T-helper 1 cell treated with Interleukin-12 subunit alpha and Interleukin-12 subunit beta and Interleukin-4 antibody, amounts not matched to agents 30 ng/mL and 1 ng/mL, for 36 hours (primary cell): ENCODE measurements around the gene ABHD2. TPM values are rescaled to one million over a fixed set of nuclear protein-coding genes. Genes with fewer than 3 reads are reported as not detected.

Source experiments
- intact Hi-C: fragments of 100-400 bp; cut with micrococcal nuclease; formaldehyde crosslinking; loops from one replicate; pipeline ENCODE4 v1.15.1; 2024
- total RNA-seq: library from RNA; stranded (reverse); gene quantifications from 2 replicates; pipeline ENCODE4 v1.2.3, GENCODE V29; 2022

ABHD2 gene
- total RNA-seq, 1 donor from 2014 or later, result 65.0 TPM

DNA sequence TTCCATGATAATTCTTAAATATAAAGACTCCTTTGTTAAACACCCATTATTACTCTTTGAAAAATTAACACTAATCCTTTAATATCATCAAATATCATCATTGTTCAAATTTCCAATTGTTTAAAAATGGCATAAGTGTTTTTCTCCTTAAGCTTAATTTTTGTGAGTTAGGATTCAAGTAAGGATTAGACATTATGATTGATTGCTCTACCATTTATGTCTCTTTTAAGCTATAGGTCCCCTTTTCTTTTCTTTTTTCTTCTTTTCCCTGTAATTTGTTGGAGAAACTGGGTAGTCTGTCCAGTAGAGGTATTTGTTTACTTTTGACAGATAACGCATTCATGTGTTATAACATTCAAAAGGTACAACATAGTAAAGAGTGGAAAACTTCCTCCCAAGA lies 9.1 kb downstream of the ABHD2 start:
- intact Hi-C loops, result no loop called here

GRCh38 chr15:89098281-89098680 lies 10.0 kb downstream of the ABHD2 start:
- intact Hi-C loops, result no loop called here

DNA sequence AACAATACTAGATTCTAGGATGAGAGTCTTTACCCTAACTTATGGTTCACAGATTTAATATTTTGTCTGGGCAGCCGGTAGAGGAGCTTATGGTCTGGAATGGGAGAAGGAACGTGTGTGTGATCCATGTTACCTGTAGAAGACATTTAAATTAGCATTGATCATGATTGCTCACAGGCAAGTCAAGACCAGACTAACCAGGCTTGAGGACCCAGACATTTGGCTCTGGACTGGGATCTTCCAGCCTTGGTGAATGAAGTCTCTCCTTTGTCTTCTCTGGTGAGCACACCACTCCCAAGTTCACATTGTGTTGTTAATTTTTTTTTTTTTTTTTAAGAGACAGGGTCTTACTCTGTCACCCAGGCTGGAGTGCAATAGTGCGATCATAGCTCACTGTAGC lies 11.7 kb downstream of the ABHD2 start:
- intact Hi-C loops, result no loop called here

DNA sequence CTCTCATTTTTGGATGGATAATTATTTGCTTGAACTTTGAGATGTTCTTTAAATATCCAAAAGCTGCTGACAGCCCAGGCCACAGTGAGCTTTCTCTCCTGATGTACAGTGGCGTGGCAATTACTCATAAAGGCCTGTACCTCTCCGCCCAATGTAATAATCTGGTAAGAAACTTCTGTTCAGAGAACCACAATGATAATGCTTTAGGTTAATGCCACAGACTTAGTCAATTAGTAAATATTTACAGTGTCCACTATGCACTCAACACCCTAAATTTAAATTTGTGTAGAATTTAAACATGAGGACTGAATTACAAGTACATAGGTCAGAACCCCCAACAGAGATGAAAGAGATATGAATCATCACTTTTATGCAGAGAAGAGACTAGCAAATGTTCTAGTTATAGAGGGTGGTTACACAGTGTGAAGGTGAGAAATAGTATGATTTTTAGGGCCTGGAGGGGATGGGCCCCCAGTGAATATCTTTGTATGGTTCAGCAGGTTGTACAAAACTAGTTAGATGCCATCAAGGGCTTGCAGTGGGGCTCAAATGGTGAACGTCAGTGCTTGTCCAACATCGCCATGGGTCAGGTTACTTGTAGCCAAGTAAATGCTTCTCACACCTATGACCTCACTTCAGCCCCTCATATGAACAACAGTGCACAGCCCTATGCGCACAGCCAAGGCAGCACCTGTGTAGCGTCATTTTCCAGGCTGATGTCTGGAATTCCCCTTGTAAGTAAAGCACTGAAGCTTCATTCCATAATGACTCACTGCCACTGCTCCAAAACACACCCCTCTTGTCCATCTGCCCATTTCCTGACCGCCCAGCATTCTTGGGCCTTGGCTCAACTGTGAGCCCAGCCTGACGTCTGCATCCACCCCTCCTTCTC lies 13.3 kb downstream of the ABHD2 start:
- intact Hi-C loops, result no loop called here

DNA sequence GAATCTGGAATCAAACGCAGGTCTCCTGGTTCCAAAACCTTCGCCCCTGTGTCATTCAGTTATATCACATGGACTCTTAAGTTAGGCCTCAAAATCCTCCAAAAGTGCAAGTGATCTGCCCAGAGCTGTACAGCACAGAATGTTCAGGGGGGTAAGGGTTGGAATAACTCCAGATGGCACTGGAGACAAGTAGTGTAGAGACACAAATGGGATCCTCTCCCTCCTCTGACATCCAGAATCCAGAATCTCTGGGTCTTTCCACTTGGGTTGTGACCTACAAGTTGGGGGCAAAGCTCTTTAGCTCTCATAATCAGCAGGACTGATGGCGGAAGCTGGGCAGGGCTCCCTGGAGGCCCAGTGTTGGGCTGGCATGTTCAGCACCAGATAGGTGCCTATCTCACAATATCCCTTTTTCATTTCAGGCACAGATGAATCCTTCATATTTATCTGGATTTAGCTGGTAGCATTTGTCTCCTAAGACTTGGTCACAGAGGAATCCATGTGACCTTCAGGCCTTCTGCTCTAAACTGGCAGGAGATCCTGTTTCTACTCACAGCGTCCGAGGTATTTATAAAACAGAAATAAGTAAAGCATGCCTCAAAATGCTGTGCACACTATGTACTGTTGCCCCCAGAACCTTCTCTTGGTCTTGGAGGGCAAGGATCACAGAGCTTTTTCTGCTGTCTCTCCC lies 15.4 kb downstream of the ABHD2 start:
- intact Hi-C loops, result no loop called here

DNA sequence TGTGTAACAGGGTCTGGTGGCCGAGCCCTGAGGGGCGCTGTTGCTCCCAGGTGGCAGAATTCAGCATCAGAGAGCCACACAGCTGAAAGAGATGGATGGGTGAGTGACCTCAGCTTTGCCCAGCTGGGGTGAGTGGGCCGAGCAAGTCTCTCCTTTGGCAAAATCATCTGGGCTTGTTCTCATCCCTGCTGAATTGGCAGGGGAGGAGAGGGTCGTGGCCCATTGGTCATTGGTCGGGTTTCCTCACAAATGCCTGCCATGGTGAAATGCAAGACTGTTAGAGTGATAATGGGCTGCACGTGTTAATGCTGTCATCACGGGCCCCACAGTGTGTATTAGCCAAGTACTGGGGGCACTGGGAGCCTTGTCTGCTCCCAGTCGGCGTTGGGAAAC lies 15.9 kb downstream of the ABHD2 start:
- intact Hi-C loops, result no loop called here

GRCh38 chr15:89105147-89105546 lies 16.9 kb downstream of the ABHD2 start:
- intact Hi-C loops, result no loop called here

DNA sequence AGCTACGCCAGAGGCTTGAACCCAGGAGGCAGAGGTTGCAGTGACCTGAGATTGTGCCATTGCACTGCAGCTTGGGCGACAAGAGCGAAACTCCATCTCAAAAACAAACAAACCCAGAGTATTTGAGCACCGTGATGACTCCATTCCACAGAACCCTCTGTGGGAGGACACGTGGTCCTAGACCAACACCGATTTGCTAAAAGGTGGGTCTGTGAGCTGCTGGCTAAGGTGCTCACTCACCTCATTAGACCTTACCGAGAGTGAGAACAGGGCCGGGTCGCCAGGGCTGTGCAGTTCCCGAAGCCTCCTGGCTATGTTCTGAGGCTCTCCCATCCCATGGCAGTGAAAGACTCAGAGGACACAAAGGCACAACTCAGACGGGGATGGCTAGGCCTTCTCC lies 17.9 kb downstream of the ABHD2 start:
- intact Hi-C loops, result no loop called here

- intact Hi-C loops, result no loop called here
Observed at GRCh38 chr15:89107984-89108383, 19.7 kb downstream of the ABHD2 start.

- intact Hi-C loops, result no loop called here
Observed at GRCh38 chr15:89108835-89109234, 20.6 kb downstream of the ABHD2 start.

DNA sequence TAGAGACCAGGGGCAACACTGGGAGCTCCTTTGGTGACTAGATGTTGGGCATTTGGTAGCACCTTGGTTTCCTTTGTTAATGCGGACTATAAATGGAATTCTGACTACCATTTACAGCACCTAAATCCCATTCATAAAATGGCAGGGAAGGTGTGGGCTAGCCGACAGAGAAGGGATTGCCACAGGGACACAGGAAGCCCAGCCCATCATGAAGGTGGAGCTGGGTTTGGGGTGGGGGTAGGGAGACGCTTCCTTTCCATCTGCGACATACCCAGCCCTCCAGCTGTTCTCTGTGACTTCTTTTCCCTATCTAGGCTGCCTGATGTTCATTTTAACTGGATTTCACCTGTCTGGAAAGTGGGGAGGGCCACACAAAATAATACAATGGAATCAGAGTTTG lies 21.0 kb downstream of the ABHD2 start:
- intact Hi-C loops, result no loop called here

GRCh38 chr15:89110060-89110459 lies 21.8 kb downstream of the ABHD2 start:
- intact Hi-C loops, result no loop called here

- intact Hi-C loops, result no loop called here
Observed at GRCh38 chr15:89111352-89111751, 23.1 kb downstream of the ABHD2 start.

DNA sequence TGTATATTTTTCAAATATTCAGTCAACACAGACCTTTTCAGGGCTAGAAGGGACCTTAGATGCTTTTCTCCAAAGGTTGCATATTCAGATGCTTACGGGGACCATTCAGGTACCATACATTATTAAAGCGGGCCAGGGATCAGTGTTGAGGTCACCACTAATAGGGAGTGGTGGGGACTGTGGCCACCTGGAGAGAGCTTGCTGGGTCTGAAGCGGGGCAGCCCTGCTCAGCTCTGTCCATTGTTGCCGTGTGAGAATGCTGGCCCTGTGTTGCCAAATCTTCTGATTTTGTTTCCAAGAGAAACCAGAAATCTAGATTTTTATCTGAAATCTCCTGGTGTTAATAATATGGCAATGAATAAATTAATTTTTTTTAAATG lies 23.7 kb downstream of the ABHD2 start:
- intact Hi-C loops, result no loop called here

- intact Hi-C loops, result no loop called here
Observed at GRCh38 chr15:89112341-89112971, 24.2 kb downstream of the ABHD2 start.

- intact Hi-C loops, result no loop called here
Observed at GRCh38 chr15:89113296-89114024, 25.2 kb downstream of the ABHD2 start.

GRCh38 chr15:89114990-89115389 lies 26.7 kb downstream of the ABHD2 start:
- intact Hi-C loops, result no loop called here

DNA sequence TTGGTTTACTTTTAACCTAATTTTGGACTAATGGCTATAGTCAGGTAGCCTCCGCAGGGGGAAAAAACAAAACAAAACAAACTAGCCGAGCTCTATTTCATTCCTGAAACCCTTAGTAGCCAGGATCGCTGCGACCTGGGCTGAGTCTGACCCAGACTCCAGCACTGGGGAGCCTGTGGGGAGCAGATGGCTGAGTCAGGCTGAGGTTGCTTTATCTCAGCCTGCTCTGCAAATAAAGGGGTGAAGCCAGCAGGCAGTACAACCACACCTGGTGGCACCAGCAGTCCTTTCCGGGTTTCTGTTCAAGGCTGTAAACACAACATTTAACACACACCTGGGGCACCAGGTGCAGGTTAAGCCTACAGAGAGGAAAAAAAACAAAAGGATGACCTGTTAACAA lies 27.3 kb downstream of the ABHD2 start:
- intact Hi-C loops, result no loop called here

DNA sequence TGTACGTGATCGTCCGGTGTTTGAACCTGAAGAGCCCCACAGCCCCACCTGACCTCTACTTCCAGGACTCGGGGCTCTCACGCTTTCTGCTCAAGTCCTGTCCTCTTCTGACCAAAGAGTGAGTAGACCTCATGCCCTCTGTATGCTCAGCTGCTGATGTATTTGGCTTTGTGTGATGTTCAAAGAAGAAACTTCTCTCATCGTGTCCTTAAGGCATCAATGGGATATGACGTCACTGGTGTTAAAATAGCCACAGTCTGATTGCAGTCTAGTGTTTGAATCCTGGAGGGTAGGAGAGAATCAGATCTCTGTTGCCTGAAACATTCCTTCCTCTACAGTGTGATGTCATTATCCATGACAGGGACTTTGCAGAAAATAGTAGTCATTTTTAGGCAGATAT lies 28.1 kb downstream of the ABHD2 start:
- intact Hi-C loops, result no loop called here

DNA sequence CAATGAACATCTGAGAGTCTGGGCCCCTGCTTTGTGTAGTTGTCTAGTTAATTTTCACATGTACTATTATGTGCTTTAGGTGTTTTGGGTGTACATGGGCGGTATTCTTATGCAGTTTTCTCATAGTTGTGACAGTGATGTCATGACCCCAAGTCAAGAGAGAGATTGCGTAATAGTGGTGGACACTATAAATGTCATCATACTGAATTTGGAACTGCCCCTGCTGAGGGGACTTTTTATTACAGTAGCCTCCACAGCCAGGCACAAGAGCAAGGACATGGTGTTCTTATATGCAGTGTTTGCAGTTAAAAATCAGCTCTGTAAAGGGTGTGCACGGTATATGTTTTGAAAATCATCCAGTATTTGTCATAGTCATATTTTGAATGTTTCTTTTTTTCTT lies 29.5 kb downstream of the ABHD2 start:
- intact Hi-C loops, result no loop called here

GRCh38 chr15:89118481-89118989 lies 30.3 kb downstream of the ABHD2 start:
- intact Hi-C loops, result no loop called here
